ENCODE measurements around the gene ANK2.

DNA sequence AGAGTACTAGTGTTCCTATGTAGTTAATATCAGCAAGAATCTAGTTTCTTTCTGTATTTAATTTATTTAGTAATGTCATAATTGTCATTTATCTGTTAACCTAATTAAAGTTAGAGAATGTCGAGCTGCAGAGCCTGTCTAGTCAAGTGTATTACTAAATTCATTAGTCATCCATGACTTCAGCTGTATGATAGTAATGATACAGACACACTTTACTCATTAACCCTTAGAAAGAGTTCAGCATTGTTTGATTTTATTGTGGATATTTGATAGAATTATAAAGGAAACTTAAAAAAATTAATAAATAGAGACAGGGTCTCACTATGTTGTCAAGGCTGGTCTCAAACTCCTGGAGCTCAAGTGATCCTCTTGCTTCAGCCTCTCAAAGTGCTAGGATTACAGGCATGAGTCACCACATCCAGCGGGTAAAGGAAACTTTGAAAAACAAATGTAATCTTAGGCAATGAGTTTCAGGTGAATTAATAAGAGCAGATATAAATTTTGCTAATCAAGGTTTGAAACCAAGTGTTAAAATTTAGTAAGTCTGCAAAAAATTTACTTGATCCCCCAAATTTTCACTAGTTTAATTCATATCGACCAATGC, 110.6 kb downstream of the ANK2 start:
- TF ChIP-seq EZH2 (IDR thresholded peaks at IDR 0.05) (no peak), EZH2phosphoT487 (IDR thresholded peaks at IDR 0.05) (no peak)
- TF ChIP-seq, protein P1, sequence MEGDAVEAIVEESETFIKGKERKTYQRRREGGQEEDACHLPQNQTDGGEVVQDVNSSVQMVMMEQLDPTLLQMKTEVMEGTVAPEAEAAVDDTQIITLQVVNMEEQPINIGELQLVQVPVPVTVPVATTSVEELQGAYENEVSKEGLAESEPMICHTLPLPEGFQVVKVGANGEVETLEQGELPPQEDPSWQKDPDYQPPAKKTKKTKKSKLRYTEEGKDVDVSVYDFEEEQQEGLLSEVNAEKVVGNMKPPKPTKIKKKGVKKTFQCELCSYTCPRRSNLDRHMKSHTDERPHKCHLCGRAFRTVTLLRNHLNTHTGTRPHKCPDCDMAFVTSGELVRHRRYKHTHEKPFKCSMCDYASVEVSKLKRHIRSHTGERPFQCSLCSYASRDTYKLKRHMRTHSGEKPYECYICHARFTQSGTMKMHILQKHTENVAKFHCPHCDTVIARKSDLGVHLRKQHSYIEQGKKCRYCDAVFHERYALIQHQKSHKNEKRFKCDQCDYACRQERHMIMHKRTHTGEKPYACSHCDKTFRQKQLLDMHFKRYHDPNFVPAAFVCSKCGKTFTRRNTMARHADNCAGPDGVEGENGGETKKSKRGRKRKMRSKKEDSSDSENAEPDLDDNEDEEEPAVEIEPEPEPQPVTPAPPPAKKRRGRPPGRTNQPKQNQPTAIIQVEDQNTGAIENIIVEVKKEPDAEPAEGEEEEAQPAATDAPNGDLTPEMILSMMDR (IDR thresholded peaks at IDR 0.05) = no peak
